ENCODE results near the gene EIF2S1.
"Not testable (repeated sequence)": the region's sequence is repeated elsewhere in the genome, so short reads cannot be mapped to it uniquely, and the experiment has no call there.

EIF2S1 gene

GRCh38 chr14:67410313-67410712 is 50.2 kb downstream of the EIF2S1 start:
- TF ChIP-seq, protein P1, sequence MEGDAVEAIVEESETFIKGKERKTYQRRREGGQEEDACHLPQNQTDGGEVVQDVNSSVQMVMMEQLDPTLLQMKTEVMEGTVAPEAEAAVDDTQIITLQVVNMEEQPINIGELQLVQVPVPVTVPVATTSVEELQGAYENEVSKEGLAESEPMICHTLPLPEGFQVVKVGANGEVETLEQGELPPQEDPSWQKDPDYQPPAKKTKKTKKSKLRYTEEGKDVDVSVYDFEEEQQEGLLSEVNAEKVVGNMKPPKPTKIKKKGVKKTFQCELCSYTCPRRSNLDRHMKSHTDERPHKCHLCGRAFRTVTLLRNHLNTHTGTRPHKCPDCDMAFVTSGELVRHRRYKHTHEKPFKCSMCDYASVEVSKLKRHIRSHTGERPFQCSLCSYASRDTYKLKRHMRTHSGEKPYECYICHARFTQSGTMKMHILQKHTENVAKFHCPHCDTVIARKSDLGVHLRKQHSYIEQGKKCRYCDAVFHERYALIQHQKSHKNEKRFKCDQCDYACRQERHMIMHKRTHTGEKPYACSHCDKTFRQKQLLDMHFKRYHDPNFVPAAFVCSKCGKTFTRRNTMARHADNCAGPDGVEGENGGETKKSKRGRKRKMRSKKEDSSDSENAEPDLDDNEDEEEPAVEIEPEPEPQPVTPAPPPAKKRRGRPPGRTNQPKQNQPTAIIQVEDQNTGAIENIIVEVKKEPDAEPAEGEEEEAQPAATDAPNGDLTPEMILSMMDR (IDR thresholded peaks at IDR 0.05; ENCODE audit: low read length, missing control alignments) = no peak
- no peak for DNase-seq (ENCODE audit: low read depth)
- H3K4me3 ChIP-seq (replicated peaks; ENCODE audit: low read depth, low read length) = no peak overlapping the region

DNA sequence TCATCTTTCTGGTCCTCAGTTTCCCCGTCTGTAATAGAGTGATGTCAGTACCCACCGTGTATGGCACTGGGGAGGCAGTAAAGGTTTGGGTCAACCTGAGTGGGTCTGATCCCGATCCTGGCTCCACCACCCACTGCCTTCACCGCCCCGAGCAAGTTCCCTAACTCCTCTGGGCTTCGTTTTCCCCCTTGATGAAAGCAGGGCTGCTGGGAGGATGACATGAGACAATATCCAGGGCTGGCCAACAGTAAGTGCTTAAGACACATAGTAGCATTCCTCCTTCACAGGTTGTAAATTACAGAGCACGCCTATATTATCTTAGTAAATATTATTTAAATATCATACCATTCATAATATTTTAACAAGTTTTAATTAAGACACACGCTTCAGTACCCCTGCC is 51.2 kb downstream of the EIF2S1 start:
- peak overlapping the region; percentile 49 for H3K4me3 ChIP-seq (replicated peaks; ENCODE audit: low read depth, low read length)
- no peak for DNase-seq (ENCODE audit: low read depth)
- TF ChIP-seq, protein P1 (IDR thresholded peaks at IDR 0.05; ENCODE audit: low read length, missing control alignments) = no peak

- TF ChIP-seq, protein P1 (IDR thresholded peaks at IDR 0.05; ENCODE audit: low read length, missing control alignments) = no peak
- DNase-seq (ENCODE audit: low read depth) = peak; percentile 33
- H3K4me3 ChIP-seq (replicated peaks; ENCODE audit: low read depth, low read length) = peak within 1 kb of the TSS; percentile 49
Observed at GRCh38 chr14:67411820-67412421, 51.8 kb downstream of the EIF2S1 start, which contains the start of gene PLEK2. Gene PLEK2, minus strand, starts transcription at chr14:67412165. Its CDS starts 106 bp downstream, at chr14:67412059.

- DNase-seq (ENCODE audit: low read depth) = peak; percentile 58
- H3K4me3 ChIP-seq (replicated peaks; ENCODE audit: low read depth, low read length) = no peak overlapping the region
- TF ChIP-seq, protein P1 (IDR thresholded peaks at IDR 0.05; ENCODE audit: low read length, missing control alignments) = no peak
Observed at GRCh38 chr14:67413806-67414769, 54.0 kb downstream of the EIF2S1 start.

GRCh38 chr14:67415610-67416009 is 55.5 kb downstream of the EIF2S1 start:
- DNase-seq (ENCODE audit: low read depth) = not testable (repeated sequence)

GRCh38 chr14:67416085-67416484 is 56.0 kb downstream of the EIF2S1 start:
- no peak overlapping the region for H3K4me3 ChIP-seq (replicated peaks; ENCODE audit: low read depth, low read length)
- peak; percentile 14 for DNase-seq (ENCODE audit: low read depth)
- TF ChIP-seq, protein P1 (IDR thresholded peaks at IDR 0.05; ENCODE audit: low read length, missing control alignments) = no peak

More at GRCh38 chr14:67415610-67416009, 55.5 kb downstream of the EIF2S1 start:
- H3K4me3 ChIP-seq (replicated peaks; ENCODE audit: low read depth, low read length) = not testable (repeated sequence)

GRCh38 chr14:67416810-67417209 is 56.7 kb downstream of the EIF2S1 start:
- H3K4me3 ChIP-seq (replicated peaks; ENCODE audit: low read depth, low read length) = no peak overlapping the region
- no peak for DNase-seq (ENCODE audit: low read depth)
- TF ChIP-seq, protein P1 (IDR thresholded peaks at IDR 0.05; ENCODE audit: low read length, missing control alignments) = no peak
